H54 (cell line): Measurements from ENCODE around the gene GCK.

ENCODE experiments used
- DNase-seq: peaks from one replicate; pipeline ENCODE4 v3.0.0; 2011; ENCODE audit warnings: low spot score, mixed read lengths; ENCODE audit not compliant: insufficient read length
- FAIRE-seq: peaks from 3 replicates; lab custom pipeline; 2011; peaks lifted over from hg19 to GRCh38; lab: Jason Lieb, UNC
- POLR2A ChIP-seq: IDR thresholded peaks from 2 replicates; pipeline ENCODE4 v1.6.1; 2011; ENCODE audit warnings: low read depth, mild to moderate bottlenecking, low read length

Gene GCK

DNA sequence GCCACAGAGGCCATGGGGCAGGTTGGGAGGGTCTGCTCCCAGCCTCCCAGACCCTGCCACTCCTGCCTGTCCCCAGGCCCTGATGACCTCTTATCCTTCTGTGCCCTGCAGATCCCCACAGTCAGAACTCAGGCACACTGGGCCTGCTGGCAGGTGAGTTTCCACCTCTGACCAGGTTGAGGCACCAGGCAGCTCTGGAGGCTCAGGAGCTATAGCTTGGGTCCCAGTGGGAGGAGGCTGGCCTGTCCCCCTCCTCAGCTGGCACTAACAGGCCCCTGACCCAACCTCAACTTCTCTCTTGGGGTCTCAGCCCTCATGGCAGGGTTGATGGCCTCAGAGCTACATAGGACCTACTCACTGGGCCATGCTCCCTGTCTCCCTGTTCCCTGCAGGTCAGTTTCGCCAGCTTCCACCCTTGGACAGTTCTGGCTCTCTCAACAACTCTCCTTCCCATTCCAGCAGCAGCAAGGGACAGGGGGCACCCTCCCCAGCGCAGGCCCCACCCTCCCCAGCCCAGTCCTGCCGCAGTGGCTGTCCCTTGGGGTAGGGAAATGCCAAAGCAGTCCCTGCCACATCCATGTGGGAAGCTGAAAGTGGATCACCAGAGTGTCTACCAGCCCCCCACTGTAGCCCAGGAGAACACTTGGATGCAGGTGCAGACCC is 87.8 kb downstream of the GCK start:
- TF ChIP-seq POLR2A: no peak
- no peak for DNase-seq
- no peak for FAIRE-seq

DNA sequence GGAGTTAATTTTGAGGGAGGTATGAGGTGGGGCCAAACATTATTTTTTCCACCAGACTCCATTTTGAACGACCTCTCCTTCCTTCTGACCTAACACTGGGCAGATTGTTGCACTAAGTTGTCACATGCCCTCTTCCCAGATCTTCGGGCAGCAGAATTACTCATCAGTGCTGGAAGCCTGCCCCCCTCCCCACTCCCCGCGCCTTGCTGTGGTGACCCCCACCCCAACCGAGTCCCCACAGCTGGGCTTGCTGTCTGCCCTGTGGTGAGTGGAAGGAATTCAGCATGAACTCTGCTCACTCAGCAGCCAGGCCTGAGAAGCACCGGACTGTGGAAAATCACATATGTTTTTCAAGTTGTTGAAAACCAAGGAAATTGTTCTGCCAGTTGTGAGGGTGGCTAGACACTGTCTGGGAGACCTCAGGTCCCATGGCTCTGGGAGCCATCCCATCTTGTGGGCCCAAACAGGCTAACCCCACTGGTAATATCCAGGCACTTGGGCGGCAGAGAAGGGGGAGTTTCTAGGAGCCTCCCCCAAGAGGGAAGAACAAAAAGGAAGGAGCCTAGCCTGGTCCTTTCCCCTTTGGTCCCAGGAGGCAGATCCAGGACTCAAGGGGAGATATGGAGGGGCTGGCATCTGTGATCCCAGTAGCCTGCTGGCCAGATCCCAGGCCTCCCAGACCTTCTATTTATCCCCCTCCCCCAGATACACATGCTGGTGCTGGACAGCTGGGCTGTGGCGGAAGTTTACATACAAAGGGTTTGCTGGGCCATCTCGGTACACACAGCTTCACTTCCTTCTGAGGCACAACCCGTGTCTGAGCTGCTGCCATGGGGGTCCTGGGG is 88.6 kb downstream of the GCK start:
- DNase-seq (no peak), FAIRE-seq (no peak)
- TF ChIP-seq POLR2A: no peak

DNA sequence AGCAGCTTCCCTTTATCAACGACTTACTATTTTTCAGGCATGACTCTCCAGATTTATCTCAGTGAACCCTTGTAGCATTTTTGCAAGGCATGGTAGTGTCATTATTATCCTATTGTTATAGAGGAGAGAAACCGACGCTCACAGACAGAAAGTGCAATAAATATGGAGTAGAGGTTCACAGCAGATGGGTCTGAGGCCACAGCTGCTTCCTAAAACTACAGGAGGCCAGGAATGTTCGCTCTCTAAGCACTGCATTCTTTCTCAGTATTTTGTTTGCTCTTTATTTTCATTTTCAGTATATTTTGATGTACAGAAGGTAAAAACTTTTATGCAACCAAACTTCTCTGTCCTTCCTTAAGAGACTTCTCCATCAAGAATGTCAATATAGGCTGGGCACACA is 89.6 kb downstream of the GCK start:
- no peak for DNase-seq
- FAIRE-seq: no peak
- no peak for TF ChIP-seq POLR2A

DNA sequence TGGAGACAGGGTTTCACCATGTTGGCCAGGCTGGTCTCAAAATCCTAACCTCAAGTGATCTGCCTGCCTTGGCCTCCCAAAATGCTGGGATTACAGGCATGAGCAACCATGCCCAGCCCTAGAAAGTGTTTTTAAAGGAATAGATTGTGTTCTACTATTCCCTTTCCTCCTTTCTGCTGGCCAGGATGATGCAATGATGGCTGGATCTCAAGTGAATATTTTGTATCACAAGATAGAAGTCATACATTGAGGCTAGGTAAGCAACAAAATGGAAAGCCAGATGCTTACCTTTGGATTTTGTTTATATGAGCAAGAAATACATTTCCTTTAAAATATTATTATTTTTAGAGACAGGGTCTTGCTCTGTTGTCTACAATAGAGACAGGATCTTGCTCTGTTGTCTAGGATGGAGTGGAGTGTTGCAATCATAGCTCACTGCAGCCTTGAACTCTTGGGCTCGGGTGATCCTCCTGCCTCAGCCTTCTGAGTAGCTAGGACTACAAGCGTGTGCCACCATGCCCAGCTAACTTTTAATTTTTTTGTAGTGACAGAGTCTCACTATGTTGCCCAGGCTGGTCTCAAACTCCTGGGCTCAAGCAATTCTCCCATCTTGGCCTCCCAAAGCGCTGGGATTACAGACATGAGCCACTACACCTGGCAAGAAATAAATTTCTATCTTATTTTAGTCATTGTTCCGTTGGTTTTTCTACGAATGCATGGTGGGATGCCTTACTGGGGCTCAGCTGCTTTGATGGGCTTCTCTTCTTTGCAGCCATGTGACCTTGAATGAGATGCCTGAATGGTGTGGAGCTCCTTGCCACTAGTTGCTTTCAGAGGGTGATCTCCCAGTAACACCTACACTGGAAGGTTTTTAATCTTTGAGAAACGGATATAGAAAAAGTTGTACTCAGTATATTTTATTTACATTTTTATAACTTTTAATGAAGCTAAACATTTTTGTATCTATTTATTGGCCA is 90.9 kb downstream of the GCK start:
- DNase-seq: no peak
- TF ChIP-seq POLR2A: no peak
- FAIRE-seq: no peak

DNA sequence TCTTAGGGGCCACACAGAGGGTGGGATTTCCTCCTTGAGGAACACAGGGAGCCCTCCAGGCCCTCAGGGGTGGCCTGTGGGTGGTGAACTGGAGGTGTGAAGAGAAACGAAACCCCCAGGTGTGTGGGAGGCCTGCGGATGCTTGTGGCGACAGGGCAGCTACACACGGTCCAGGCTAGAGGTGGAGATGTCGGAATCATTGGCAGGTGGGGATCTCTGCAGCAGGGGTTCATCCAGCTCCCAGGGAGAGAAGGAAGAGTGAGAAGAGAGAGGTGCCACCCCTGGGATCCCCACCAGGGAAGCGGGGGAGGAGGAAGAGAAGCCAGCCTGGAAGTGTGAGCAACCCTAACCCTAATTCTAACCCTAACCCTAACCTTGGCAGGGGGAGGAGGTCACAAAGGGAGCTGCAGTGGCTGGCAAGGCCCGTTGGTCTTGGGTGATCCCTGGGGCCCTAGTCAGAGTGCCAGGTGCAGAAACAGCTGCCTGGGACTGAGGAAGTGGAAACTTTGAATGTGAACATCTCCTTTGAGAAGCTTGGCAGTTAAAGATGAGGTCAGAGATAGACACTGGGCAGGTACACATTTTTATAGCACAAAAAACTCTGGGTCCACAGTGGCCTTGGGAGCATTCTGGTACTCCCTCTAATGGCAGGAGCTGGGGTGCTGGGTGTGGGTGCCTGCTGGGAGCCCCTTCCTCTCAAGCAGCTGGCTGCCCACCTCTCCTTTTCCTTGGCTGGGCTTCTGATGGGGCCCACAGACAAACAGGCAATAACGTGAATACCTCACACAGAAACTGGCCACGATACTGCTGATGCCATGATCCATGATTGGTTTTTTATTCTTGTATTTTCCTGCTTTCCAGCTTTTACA is 91.9 kb downstream of the GCK start:
- DNase-seq (no peak), FAIRE-seq (no peak)
- no peak for TF ChIP-seq POLR2A

DNA sequence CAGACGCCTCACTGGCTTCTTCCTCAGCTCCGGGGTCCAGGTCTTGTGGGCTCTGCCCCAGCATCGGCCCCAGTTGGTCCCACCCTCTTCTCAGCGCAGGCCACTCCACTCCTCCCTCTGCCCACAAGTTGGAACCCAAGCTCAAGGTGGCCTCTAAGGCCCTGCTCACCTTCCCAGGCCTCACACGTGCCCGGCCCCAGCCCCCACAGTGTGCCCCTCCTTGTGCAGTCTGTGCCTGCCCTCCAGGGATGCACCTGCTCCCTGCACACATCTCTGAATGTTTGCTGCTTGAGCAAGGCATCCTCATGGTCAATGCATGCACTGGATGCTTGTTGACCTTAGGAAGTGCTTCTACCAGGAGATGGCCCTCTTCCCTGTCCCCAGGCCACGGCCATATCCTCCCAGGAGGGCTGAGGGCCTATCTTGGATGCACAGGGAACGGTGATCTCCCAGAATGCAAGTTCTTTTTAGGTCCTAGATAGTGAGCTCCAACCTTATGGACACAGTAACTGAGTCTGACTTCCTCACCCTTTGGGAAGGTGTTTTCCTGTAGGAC is 92.8 kb downstream of the GCK start:
- no peak for FAIRE-seq
- no peak for DNase-seq

DNA sequence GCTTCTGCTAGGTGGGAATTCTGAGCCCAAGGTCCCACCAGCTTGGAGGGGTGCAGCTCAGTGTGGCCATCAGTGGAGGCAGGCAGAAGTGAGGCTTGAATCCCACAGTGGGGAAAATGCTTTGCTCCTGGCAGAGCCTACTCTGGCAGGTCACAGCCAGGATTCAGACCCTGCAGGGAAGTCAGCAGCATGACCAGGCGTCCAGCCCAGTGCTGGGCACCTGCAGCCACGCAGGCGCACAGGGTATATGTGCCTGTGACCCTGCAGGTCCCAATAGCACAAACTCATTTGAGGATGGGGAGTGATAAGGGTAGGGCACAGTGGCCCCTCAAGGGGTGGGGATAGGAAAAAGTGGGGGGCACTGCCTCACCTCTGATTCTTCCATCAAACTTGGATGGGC is 93.5 kb downstream of the GCK start:
- DNase-seq (no peak), FAIRE-seq (no peak)
- TF ChIP-seq POLR2A: no peak

More for the DNA sequence above, 92.8 kb downstream of the GCK start:
- no peak for TF ChIP-seq POLR2A

DNA sequence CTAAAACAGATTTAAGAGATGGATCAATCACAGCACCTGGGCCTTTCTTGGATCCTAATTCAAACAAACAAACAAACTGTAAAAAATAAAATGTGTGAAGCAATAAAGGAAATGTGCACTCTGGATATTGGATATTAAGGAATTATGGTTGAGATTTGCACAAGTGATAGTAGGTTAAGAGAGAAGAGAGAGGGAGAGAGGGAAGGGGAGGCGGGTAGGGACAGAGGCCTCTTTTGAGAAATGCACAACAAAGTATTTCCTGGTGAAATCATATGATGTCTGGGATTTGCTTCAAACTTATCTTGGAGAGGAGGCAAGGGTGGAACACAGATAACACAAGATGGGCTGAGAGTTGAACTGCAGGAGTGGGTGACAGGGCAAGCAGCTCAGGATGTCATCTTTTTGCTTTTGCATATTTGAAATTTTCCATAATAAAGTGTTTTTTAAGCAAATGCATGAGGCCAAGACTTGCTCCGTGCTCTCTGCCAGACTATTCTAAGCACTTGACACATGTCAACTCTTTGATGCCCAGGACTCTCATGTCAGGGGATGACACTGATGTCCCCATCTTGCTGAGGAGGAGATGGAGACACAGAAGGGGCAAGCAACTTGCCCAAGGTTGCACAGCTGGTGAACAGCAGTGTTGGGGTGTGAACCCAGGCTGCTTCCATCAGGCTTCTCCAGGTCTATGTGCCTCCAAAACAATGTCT is 94.2 kb downstream of the GCK start:
- DNase-seq: no peak
- no peak for TF ChIP-seq POLR2A
- no peak for FAIRE-seq

DNA sequence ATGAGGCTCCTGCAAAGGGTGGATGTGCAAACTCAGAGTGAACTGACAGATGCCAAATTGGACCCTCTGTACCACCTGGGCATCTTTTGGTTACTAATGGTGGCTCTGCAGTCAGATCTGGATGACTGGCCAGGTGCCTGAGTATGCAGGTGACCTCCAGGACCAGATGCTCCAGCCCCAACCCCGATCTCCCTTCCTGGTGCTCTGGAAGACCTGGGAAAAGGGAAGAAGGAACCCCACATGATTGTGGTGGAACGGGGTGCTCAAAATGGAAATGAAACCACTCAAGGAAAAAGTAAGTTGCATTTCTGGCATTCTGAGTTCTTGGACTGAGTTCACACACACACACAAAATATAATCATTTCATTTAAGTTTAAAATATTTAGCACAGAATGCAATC is 94.9 kb downstream of the GCK start:
- no peak for DNase-seq
- no peak for FAIRE-seq
- no peak for TF ChIP-seq POLR2A
